IMR-90 (cell line): ENCODE data around the gene SLC7A10. TPM values are rescaled to one million over a fixed set of nuclear protein-coding genes. Genes with fewer than 3 reads are reported as not detected.
A peak's percentile ranks its signal among the peaks of the same experiment; 100 is the strongest.

Source experiments
- ATAC-seq: fragments of 200-7000 bp; cut with Tn5 transposase; 2 replicates; pipeline ENCODE4 v1.9.1; 2020; ENCODE audit warnings: low read depth, mild to moderate bottlenecking, moderate library complexity
- BruUV-seq: library from RNA; stranded (reverse); fragments of 400-500 nt; replicated peaks from 2 replicates; lab custom pipeline; 2021; lab: Mats Ljungman, UMichigan
- CTCF ChIA-PET: fragments of 300-600 bp; formaldehyde crosslinking; extraction: SDS; loops from one replicate; lab custom pipeline; 2021; ENCODE audit warnings: antibody characterized with exemption; lab: Yijun Ruan, JAX
- POLR2A ChIA-PET: fragments of 300-600 bp; sonication (Branson Sonifier 250); formaldehyde crosslinking; loops from one replicate; lab custom pipeline; 2022; ENCODE audit warnings: antibody characterized with exemption; ENCODE audit not compliant: unreplicated experiment; lab: Charles Lee
- DNase-seq: peaks from one replicate; pipeline ENCODE4 v3.0.0; 2013
- H2AFZ ChIP-seq: replicated peaks from 2 replicates; pipeline ENCODE3; 2013; ENCODE audit warnings: low read length, mild to moderate bottlenecking; ENCODE audit not compliant: poor library complexity
- H2AK5ac ChIP-seq: 2 replicates; pipeline ENCODE4 v1.6.1; 2013; ENCODE audit warnings: low read depth, low read length, inconsistent platforms
- H2AK9ac ChIP-seq: replicated peaks from 2 replicates; pipeline ENCODE3; 2013; ENCODE audit warnings: mild to moderate bottlenecking, low read depth, low read length, moderate library complexity; ENCODE audit not compliant: poor library complexity
- H2BK120ac ChIP-seq: 2 replicates; pipeline ENCODE4 v1.6.1; 2013; ENCODE audit warnings: low read depth, low read length, inconsistent platforms
- H2BK15ac ChIP-seq: 3 replicates; pipeline ENCODE4 v1.6.1; 2013; ENCODE audit warnings: low read depth, low read length, inconsistent platforms
- H2BK20ac ChIP-seq: 2 replicates; pipeline ENCODE4 v1.6.1; 2013; ENCODE audit warnings: low read depth, mild to moderate bottlenecking, inconsistent platforms, low read length, moderate library complexity
- H2BK5ac ChIP-seq: 2 replicates; pipeline ENCODE4 v1.6.1; 2013; ENCODE audit warnings: mild to moderate bottlenecking, low read depth, low read length, inconsistent platforms; ENCODE audit not compliant: poor library complexity, severe bottlenecking
- H3K14ac ChIP-seq: replicated peaks from 2 replicates; pipeline ENCODE4 v1.6.1; 2013; ENCODE audit warnings: low read depth, low read length, inconsistent platforms
- H3K18ac ChIP-seq: 2 replicates; pipeline ENCODE4 v1.6.1; 2013; ENCODE audit warnings: low read depth, low read length, control low read depth
- H3K23ac ChIP-seq: 2 replicates; pipeline ENCODE4 v1.6.1; 2013; ENCODE audit warnings: low read depth, low read length, inconsistent platforms
- H3K27ac ChIP-seq: 2 replicates; pipeline ENCODE4 v1.5.1; 2013; ENCODE audit warnings: mild to moderate bottlenecking, control low read depth, low read length; ENCODE audit not compliant: insufficient read depth
- H3K27me3 ChIP-seq: 2 replicates; pipeline ENCODE4 v1.6.1; 2013; ENCODE audit warnings: low read length; ENCODE audit not compliant: control insufficient read depth, insufficient read depth
- H3K36me3 ChIP-seq: 2 replicates; pipeline ENCODE4 v1.6.1; 2013; ENCODE audit warnings: low read length, mixed read lengths; ENCODE audit not compliant: control insufficient read depth, insufficient read depth
- H3K4ac ChIP-seq: 2 replicates; pipeline ENCODE4 v1.6.1; 2013; ENCODE audit warnings: low read depth, low read length, inconsistent platforms
- H3K4me1 ChIP-seq: 2 replicates; pipeline ENCODE4 v1.6.1; 2013; ENCODE audit warnings: low read length, mixed read lengths; ENCODE audit not compliant: control insufficient read depth, insufficient read depth
- H3K4me2 ChIP-seq: 2 replicates; pipeline ENCODE4 v1.6.1; 2013; ENCODE audit warnings: low read depth, mild to moderate bottlenecking, control low read depth, low read length, moderate library complexity
- H3K4me3 ChIP-seq: 2 replicates; pipeline ENCODE4 v1.5.1; 2013; ENCODE audit warnings: low read depth, mild to moderate bottlenecking, control low read depth, low read length, moderate library complexity; ENCODE audit not compliant: insufficient read depth
- H3K56ac ChIP-seq: 2 replicates; pipeline ENCODE4 v1.6.1; 2013; ENCODE audit warnings: low read length, inconsistent platforms; ENCODE audit not compliant: insufficient read depth; ENCODE audit errors: extremely low read depth
- H3K79me1 ChIP-seq, 2 experiments: 2 replicates each; pipeline ENCODE4 v1.6.1; 2013; ENCODE audit warnings: low read length in 2 of 2, inconsistent platforms in 1 of 2, low read depth in 1 of 2
- H3K9ac ChIP-seq: 2 replicates; pipeline ENCODE4 v1.6.1; 2013; ENCODE audit warnings: low read depth, low read length, control low read depth
- H3K9me1 ChIP-seq: 2 replicates; pipeline ENCODE4 v1.6.1; 2013; ENCODE audit warnings: low read length, inconsistent platforms; ENCODE audit not compliant: insufficient read depth
- H3K9me3 ChIP-seq: 2 replicates; pipeline ENCODE4 v1.6.1; 2013; ENCODE audit warnings: low read length; ENCODE audit not compliant: control insufficient read depth, insufficient read depth
- H4K20me1 ChIP-seq: 2 replicates; pipeline ENCODE4 v1.6.1; 2013; ENCODE audit warnings: low read length, inconsistent platforms; ENCODE audit not compliant: insufficient read depth
- H4K5ac ChIP-seq: 2 replicates; pipeline ENCODE4 v1.6.1; 2013; ENCODE audit warnings: mild to moderate bottlenecking, low read depth, low read length, control low read depth
- H4K8ac ChIP-seq, 2 experiments: 2 replicates each; pipeline ENCODE4 v1.6.1; 2013; ENCODE audit warnings: low read depth in 2 of 2, low read length in 2 of 2, control low read depth in 1 of 2, inconsistent platforms in 1 of 2
- H4K91ac ChIP-seq: 2 replicates; pipeline ENCODE4 v1.6.1; 2013; ENCODE audit warnings: low read depth, low read length, inconsistent platforms; ENCODE audit not compliant: insufficient read depth
- BHLHE40 ChIP-seq: fragments of 150-350 bp; IDR thresholded peaks from 2 replicates; pipeline ENCODE4 v1.6.1; 2016; ENCODE audit warnings: mild to moderate bottlenecking, low read depth, low read length
- CEBPB ChIP-seq: IDR thresholded peaks from 2 replicates; pipeline ENCODE4 v1.6.1; 2012; ENCODE audit warnings: low read depth, low read length, improper control_type of control experiment
- CHD1 ChIP-seq: IDR thresholded peaks from 2 replicates; pipeline ENCODE4 v1.6.1; 2012; ENCODE audit warnings: low read depth, low read length, improper control_type of control experiment
- CTCF ChIP-seq: conservative IDR thresholded peaks from 2 replicates; pipeline ENCODE4 v1.5.1; 2012; ENCODE audit warnings: mild to moderate bottlenecking, low read depth, low read length, improper control_type of control experiment
- FOS ChIP-seq: fragments of 150-350 bp; IDR thresholded peaks from 2 replicates; pipeline ENCODE4 v1.6.1; 2016; ENCODE audit warnings: low read depth, low read length
- MAFK ChIP-seq: IDR thresholded peaks from 2 replicates; pipeline ENCODE4 v1.6.1; 2012; ENCODE audit warnings: low read depth, low read length, improper control_type of control experiment
- MAZ ChIP-seq: IDR thresholded peaks from 2 replicates; pipeline ENCODE4 v1.6.1; 2012; ENCODE audit warnings: low read depth, mild to moderate bottlenecking, low read length, improper control_type of control experiment, moderate library complexity, borderline replicate concordance
- MXI1 ChIP-seq: IDR thresholded peaks from 2 replicates; pipeline ENCODE4 v1.6.1; 2012; ENCODE audit warnings: low read depth, mild to moderate bottlenecking, low read length, moderate library complexity, borderline replicate concordance
- NFE2L2 ChIP-seq: fragments of 150-350 bp; IDR thresholded peaks from 2 replicates; pipeline ENCODE4 v1.6.1; 2016; ENCODE audit warnings: low read depth, mild to moderate bottlenecking, low read length
- POLR2A ChIP-seq: IDR thresholded peaks from 2 replicates; pipeline ENCODE4 v1.6.1; 2012; ENCODE audit warnings: mild to moderate bottlenecking, low read depth, low read length
- RAD21 ChIP-seq: IDR thresholded peaks from 2 replicates; pipeline ENCODE4 v1.6.1; 2012; ENCODE audit warnings: low read length, improper control_type of control experiment
- RCOR1 ChIP-seq: IDR thresholded peaks from 2 replicates; pipeline ENCODE4 v1.6.1; 2012; ENCODE audit warnings: mild to moderate bottlenecking, low read length, improper control_type of control experiment; ENCODE audit not compliant: insufficient replicate concordance
- RFX5 ChIP-seq: IDR thresholded peaks from 2 replicates; pipeline ENCODE4 v1.8.0; 2012; ENCODE audit warnings: low read depth, mild to moderate bottlenecking, low read length, moderate library complexity
- SMC3 ChIP-seq: fragments of 150-350 bp; IDR thresholded peaks from 2 replicates; pipeline ENCODE4 v1.6.1; 2016; ENCODE audit warnings: low read depth, mild to moderate bottlenecking, antibody characterized with exemption, low read length, moderate library complexity
- USF2 ChIP-seq: fragments of 150-350 bp; IDR thresholded peaks from 2 replicates; pipeline ENCODE4 v1.6.1; 2017; ENCODE audit warnings: mild to moderate bottlenecking, antibody characterized with exemption, low read length, low read depth
- WGBS, 2 experiments: methylation state at CpG; one replicate each; pipeline versions ENCODE4 v1.1.5 to v1.1.7; 2013; ENCODE audit warnings: missing lambda C conversion rate in 2 of 2; ENCODE audit not compliant: insufficient read length in 1 of 2; ENCODE audit errors: extremely low coverage in 2 of 2; 5-methylcytosine and 5-hydroxymethylcytosine counted together
- dilution Hi-C: fragments of 300-500 bp; cut with HindIII; formaldehyde crosslinking; loops from one replicate; pipeline ENCODE4 v1.14.3; 2018; ENCODE audit warnings: low sequenced_read_pairs; ENCODE audit not compliant: unreplicated experiment
- in situ Hi-C: fragments of 300-500 bp; cut with MboI; formaldehyde crosslinking; loops from 3 replicates; pipeline ENCODE4 v1.14.3; 2019; ENCODE audit warnings: low sequenced_read_pairs, inconsistent platforms, mixed read lengths
- intact Hi-C: fragments of 100-400 bp; cut with micrococcal nuclease; formaldehyde crosslinking; loops from 2 replicates; pipeline ENCODE4 v1.10.0; 2022
- polyA plus RNA-seq, 3 experiments: library from polyadenylated mRNA; depleted of rRNA; stranded (reverse); fragments of >200 nt; gene quantifications; 2 replicates each; pipeline ENCODE4 v1.2.3, GENCODE V29; 2012; ENCODE audit warnings: low replicate concordance in 1 of 3
- total RNA-seq: library from RNA; depleted of rRNA; stranded (reverse); fragments of >200 nt; gene quantifications from 2 replicates; pipeline ENCODE4 v1.2.3, GENCODE V29; 2012

SLC7A10 gene
- total and polyA plus RNA-seq, 2 of the 4 experiments (the other 2 are of a cell fraction) = not detected

GRCh38 chr19:33271246-33272021 lies 45.8 kb upstream of the SLC7A10 start:
- H3K9me3 ChIP-seq = no peaks in the 10 kb centered on the region
- ChIA-PET POLR2A (no interaction called here), CTCF (interaction anchor here (0.6 kb wide), 1 partner anchor 828 kb away, joined by 7 read pairs; no protein-coding TSS in a partner anchor)
- H3K23ac ChIP-seq = no peak overlapping the region
- no peaks in the 10 kb centered on the region for H3K4me1 ChIP-seq
- H3K27me3 ChIP-seq = peaks cover 14% of the 10 kb centered on the region; the same call in 1 of the 2 replicates
- no peak overlapping the region for H2BK120ac ChIP-seq
- ATAC-seq (no peak), DNase-seq (no peak)
- WGBS, 2 experiments = no CpG with 5 or more reads among the region's 12 CpGs
- H3K79me1 ChIP-seq = no peaks in the 10 kb centered on the region
- dilution Hi-C loops = no loop called here
- no TSS peak for BruUV-seq
- no peak overlapping the region for H3K18ac ChIP-seq
- no peak overlapping the region for H4K5ac ChIP-seq
- no peak overlapping the region for H2BK20ac ChIP-seq
- no peak overlapping the region for H4K91ac ChIP-seq
- in situ Hi-C loops = no loop called here
- intact Hi-C loops = no loop called here
- no peak overlapping the region for H3K4ac ChIP-seq
- no peaks in the 10 kb centered on the region for H3K36me3 ChIP-seq
- H3K14ac ChIP-seq = no peak overlapping the region
- H4K20me1 ChIP-seq = no peaks in the 10 kb centered on the region
- peak overlapping the region; percentile 43 for H2AFZ ChIP-seq
- no peak overlapping the region for H3K4me3 ChIP-seq
- H4K8ac ChIP-seq = no peak overlapping the region
- H3K4me2 ChIP-seq = no peak overlapping the region
- H3K9me1 ChIP-seq = no peaks in the 10 kb centered on the region
- no peak overlapping the region for H2BK15ac ChIP-seq
- H3K27ac ChIP-seq = no peak overlapping the region
- H2AK5ac ChIP-seq = no peak overlapping the region
- H3K56ac ChIP-seq = no peak overlapping the region
- no peak overlapping the region for H3K9ac ChIP-seq
- no peak overlapping the region for H2AK9ac ChIP-seq
- H2BK5ac ChIP-seq = no peak overlapping the region
- TF ChIP-seq RAD21 (no peak), CEBPB (no peak), CHD1 (no peak), MXI1 (no peak), MAFK (no peak), RCOR1 (no peak), RFX5 (no peak), MAZ (no peak), CTCF (no peak), FOS (no peak), NFE2L2 (no peak), USF2 (no peak), POLR2A (no peak), SMC3 (no peak), BHLHE40 (no peak)
